Transverse colon (tissue), 4 donors: ENCODE data around the gene GLS. TPM values are rescaled to one million over a fixed set of nuclear protein-coding genes. Genes with fewer than 3 reads are reported as not detected.
"Not testable (repeated sequence)": the region's sequence is repeated elsewhere in the genome, so short reads cannot be mapped to it uniquely, and the experiment has no call there.

Source experiments
- DNase-seq: peaks from one replicate; pipeline ENCODE4 v3.0.0-alpha.2; 2019
- H3K27ac ChIP-seq, 4 donors: fragments of 200-600 bp; sonication (generic); 2 replicates each; pipeline ENCODE4 v1.5.1; 2016 to 2018; ENCODE audit warnings: inconsistent platforms in 4 of 4
- H3K27me3 ChIP-seq: fragments of 200-600 bp; sonication (generic); 2 replicates; pipeline ENCODE4 v1.5.1; 2017; ENCODE audit warnings: inconsistent platforms
- H3K36me3 ChIP-seq, 4 donors: fragments of 200-600 bp; sonication (generic); 2 replicates each; pipeline ENCODE4 v1.5.1; 2017 to 2019; ENCODE audit warnings: inconsistent platforms in 4 of 4
- H3K4me1 ChIP-seq, 4 donors: fragments of 200-600 bp; sonication (generic); 2 replicates each; pipeline ENCODE4 v1.5.1; 2017 to 2020; ENCODE audit warnings: inconsistent platforms in 4 of 4
- H3K4me3 ChIP-seq, 4 donors: fragments of 200-600 bp; sonication (generic); 1 replicate in 1 of 4; 2 replicates in 3 of 4; pipeline versions ENCODE4 v1.5.1 to v1.6.1; 2017 to 2019; ENCODE audit warnings: inconsistent platforms in 4 of 4
- H3K9me3 ChIP-seq, 2 donors: fragments of 200-600 bp; sonication (generic); 2 replicates each; pipeline ENCODE4 v1.5.1; 2017 to 2019; ENCODE audit warnings: inconsistent platforms in 2 of 2
- CTCF ChIP-seq, 5 experiments: fragments of 200-600 bp in 3 of 5; fragments of 450-650 bp in 2 of 5; sonication (generic) in 3 of 5; IDR thresholded peaks; 1 replicate in 2 of 5; 2 replicates in 3 of 5; pipeline ENCODE4 v1.5.1; 2016 to 2017; ENCODE audit warnings: antibody characterized with exemption in 5 of 5, inconsistent platforms in 3 of 5, mild to moderate bottlenecking in 2 of 5, moderate library complexity in 1 of 5
- EP300 ChIP-seq: sonication (generic); formaldehyde crosslinking; IDR thresholded peaks from one replicate; pipeline ENCODE4 v1.6.1; 2017; ENCODE audit warnings: antibody characterized with exemption, low read depth
- POLR2A ChIP-seq: fragments of 450-650 bp; IDR thresholded peaks from one replicate; pipeline ENCODE4 v1.6.1; 2016; ENCODE audit warnings: antibody characterized with exemption, mild to moderate bottlenecking, moderate library complexity
- POLR2AphosphoS5 ChIP-seq, 3 donors: sonication (generic); formaldehyde crosslinking; IDR thresholded peaks; one replicate each; pipeline ENCODE4 v1.6.1; 2016; ENCODE audit warnings: antibody characterized with exemption in 3 of 3
- WGBS, 2 donors: methylation state at CpG; one replicate each; pipeline ENCODE4 v1.1.5; 2018; ENCODE audit warnings: low coverage in 1 of 2; 5-methylcytosine and 5-hydroxymethylcytosine counted together
- in situ Hi-C, 4 donors: fragments of 200-750 bp; cut with MboI; loops; one replicate each; pipeline versions ENCODE4 v1.15.0 to v1.15.1; 2017; ENCODE audit warnings: low sequenced_read_pairs in 3 of 4, low pct_ligation_motif_present in 1 of 4, low pct_unique_long_range_greater_than_20kb in 1 of 4
- intact Hi-C: fragments of 100-400 bp; cut with DNase I; formaldehyde crosslinking; loops from one replicate; pipeline ENCODE4 v1.15.1; 2023; ENCODE audit warnings: low total_unique reads
- total RNA-seq, 4 donors: library from RNA; depleted of rRNA; stranded (reverse); fragments of >200 nt; gene quantifications; one replicate each; pipeline ENCODE4 v1.1.0, GENCODE V29; 2016

The GLS gene
- total RNA-seq, 4 donors from 2014 or later, result 58.0 to 141 (median 68.7) TPM

- in situ Hi-C loops, result no loop called here
- no peaks in the 10 kb centered on the region for H3K9me3 ChIP-seq
- peaks cover 4 to 25% (median 13%) of the 10 kb centered on the region in 4 donors for H3K4me1 ChIP-seq
- no peak for DNase-seq
- TF ChIP-seq POLR2A (no peak), EP300 (no peak), POLR2AphosphoS5 (IDR thresholded peaks at IDR 0.05) (no peak), CTCF (IDR thresholded peaks at IDR 0.05) (no peak)
- H3K27ac ChIP-seq, result no peak overlapping the region
- H3K36me3 ChIP-seq, result no peaks in the 10 kb centered on the region
- no peaks in the 10 kb centered on the region for H3K27me3 ChIP-seq
- intact Hi-C loops, result no loop called here
- H3K4me3 ChIP-seq, result no peak overlapping the region
- 96 to 100% methylated on average over 1 to 3 of the region's 3 CpGs for WGBS, 2 donors
Observed at GRCh38 chr2:190950566-190950991, 70.0 kb downstream of the GLS start.

GRCh38 chr2:190953257-190953656 is 72.6 kb downstream of the GLS start:
- 61 to 65% methylated on average over 4 of the region's 4 CpGs for whole genome bisulfite sequencing, 2 donors
- Histone ChIP-seq H3K4me1 (peaks cover 0 to 6% (median 2%) of the 10 kb centered on the region in 4 donors), H3K36me3 (no peaks in the 10 kb centered on the region), H3K9me3 (peaks cover 0 to 4% of the 10 kb centered on the region in 2 donors), H3K27me3 (no peaks in the 10 kb centered on the region), H3K27ac (no peak overlapping the region), H3K4me3 (no peak overlapping the region)
- no peak for TF ChIP-seq POLR2AphosphoS5 (IDR thresholded peaks at IDR 0.05)
- no peak for TF ChIP-seq EP300
- no peak for TF ChIP-seq POLR2A
- no peak for TF ChIP-seq CTCF (IDR thresholded peaks at IDR 0.05)
- intact Hi-C loops, result no loop called here
- in situ Hi-C loops, result no loop called here
- no peak for DNase-seq

GRCh38 chr2:190959911-190960788 is 79.5 kb downstream of the GLS start:
- Histone ChIP-seq H3K36me3 (peaks cover 0 to 22% (median 10%) of the 10 kb centered on the region in 4 donors), H3K9me3 (peaks cover 0 to 4% of the 10 kb centered on the region in 2 donors), H3K4me1 (no peaks in the 10 kb centered on the region), H3K4me3 (no peak overlapping the region), H3K27me3 (no peaks in the 10 kb centered on the region), H3K27ac (no peak overlapping the region)
- no peak for DNase-seq
- intact Hi-C loops, result no loop called here
- 76 to 83% methylated on average over 4 to 5 of the region's 5 CpGs for WGBS, 2 donors
- TF ChIP-seq EP300 (no peak), CTCF (IDR thresholded peaks at IDR 0.05) (no peak), POLR2AphosphoS5 (IDR thresholded peaks at IDR 0.05) (no peak), POLR2A (no peak)
- in situ Hi-C loops, result no loop called here

GRCh38 chr2:190961117-190961516 is 80.5 kb downstream of the GLS start:
- DNase-seq, intact Hi-C loops, H3K27me3 ChIP-seq, in situ Hi-C loops, H3K4me3 ChIP-seq, H3K4me1 ChIP-seq, H3K27ac ChIP-seq, H3K9me3 ChIP-seq: not testable (repeated sequence)
- 97 to 100% methylated on average over 1 to 5 of the region's 5 CpGs for WGBS, 2 donors
- H3K36me3 ChIP-seq, result peaks cover 0 to 27% (median 14%) of the 10 kb centered on the region in 4 donors
